Choroid plexus epithelial cell (primary cell): ENCODE measurements around the gene ATP7B.

ENCODE experiments used
- DNase-seq: peaks from one replicate; pipeline ENCODE4 v3.0.0-alpha.2; 2010; ENCODE audit warnings: low read depth
- H3K4me3 ChIP-seq: 2 replicates; pipeline ENCODE4 v1.5.1; 2011; ENCODE audit warnings: low read depth, mild to moderate bottlenecking, control low read depth, low read length, moderate library complexity
- TF ChIP-seq, protein P1 (sequence below): conservative IDR thresholded peaks from 2 replicates; pipeline ENCODE4 v1.5.1; 2011; ENCODE audit warnings: low read depth, mild to moderate bottlenecking, control low read depth, inconsistent platforms, low read length, moderate library complexity

ATP7B gene

GRCh38 chr13:52006523-52007245 lies 4.6 kb downstream of the ATP7B start:
- TF ChIP-seq, protein P1, sequence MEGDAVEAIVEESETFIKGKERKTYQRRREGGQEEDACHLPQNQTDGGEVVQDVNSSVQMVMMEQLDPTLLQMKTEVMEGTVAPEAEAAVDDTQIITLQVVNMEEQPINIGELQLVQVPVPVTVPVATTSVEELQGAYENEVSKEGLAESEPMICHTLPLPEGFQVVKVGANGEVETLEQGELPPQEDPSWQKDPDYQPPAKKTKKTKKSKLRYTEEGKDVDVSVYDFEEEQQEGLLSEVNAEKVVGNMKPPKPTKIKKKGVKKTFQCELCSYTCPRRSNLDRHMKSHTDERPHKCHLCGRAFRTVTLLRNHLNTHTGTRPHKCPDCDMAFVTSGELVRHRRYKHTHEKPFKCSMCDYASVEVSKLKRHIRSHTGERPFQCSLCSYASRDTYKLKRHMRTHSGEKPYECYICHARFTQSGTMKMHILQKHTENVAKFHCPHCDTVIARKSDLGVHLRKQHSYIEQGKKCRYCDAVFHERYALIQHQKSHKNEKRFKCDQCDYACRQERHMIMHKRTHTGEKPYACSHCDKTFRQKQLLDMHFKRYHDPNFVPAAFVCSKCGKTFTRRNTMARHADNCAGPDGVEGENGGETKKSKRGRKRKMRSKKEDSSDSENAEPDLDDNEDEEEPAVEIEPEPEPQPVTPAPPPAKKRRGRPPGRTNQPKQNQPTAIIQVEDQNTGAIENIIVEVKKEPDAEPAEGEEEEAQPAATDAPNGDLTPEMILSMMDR = no peak
- H3K4me3 ChIP-seq = no peak overlapping the region
- peak; percentile 27 for DNase-seq

DNA sequence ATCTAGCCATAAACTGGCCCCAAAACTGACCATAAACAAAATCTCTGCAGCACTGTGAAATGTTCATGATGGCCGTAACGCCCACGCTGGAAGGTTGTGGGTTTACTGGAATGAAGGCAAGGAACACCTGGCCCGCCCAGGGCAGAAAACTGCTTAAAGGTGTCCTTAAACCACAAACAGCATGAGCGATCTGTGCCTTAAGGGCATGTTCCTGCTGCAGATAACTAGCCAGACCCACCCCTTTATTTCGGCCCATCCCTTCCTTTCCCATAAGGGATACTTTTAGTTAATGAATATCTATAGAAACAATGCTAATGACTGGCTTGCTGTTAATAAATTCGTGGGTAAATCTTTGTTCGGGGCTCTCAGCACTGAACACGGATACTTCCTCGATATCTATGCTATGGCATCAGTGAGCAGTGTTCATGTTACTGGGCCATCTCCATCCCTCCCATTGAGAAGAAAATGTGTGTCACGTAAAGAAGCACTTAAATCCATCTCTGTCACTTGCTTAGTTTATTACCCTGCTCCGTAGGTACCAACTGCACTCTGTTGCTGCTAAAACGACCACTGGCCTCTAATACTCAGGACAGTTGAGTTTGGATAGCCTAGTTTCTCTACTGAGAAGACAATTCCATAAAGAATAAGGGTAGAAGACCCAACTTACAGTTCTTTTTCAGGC lies 5.3 kb downstream of the ATP7B start:
- TF ChIP-seq, protein P1 = no peak
- DNase-seq = no peak
- no peak overlapping the region for H3K4me3 ChIP-seq

GRCh38 chr13:52004511-52005170 lies 6.6 kb downstream of the ATP7B start:
- TF ChIP-seq, protein P1 = no peak
- H3K4me3 ChIP-seq = no peak overlapping the region
- no peak for DNase-seq

GRCh38 chr13:52003541-52003940 lies 7.7 kb downstream of the ATP7B start:
- TF ChIP-seq, protein P1 = no peak
- DNase-seq = no peak
- H3K4me3 ChIP-seq = no peak overlapping the region

DNA sequence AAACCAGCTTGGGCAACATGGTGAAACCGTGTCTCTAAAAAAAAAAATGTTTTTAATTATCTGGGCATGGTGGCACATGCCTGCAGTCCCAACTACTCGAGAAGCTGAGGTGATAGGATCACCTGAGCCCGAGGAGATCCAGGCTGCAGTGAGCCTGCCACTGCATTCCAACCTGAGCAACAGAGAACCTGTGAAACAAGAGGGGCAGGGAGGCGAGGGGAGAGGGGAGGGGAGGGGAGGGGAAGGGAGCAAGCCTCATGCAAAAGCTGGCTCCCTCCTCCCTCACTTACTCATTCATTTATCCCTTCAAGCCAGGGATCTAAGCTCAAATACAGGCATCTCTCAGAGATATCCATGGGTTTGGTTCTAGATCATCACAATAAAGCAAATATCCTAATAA lies 8.9 kb downstream of the ATP7B start:
- H3K4me3 ChIP-seq = no peak overlapping the region
- DNase-seq = no peak
- TF ChIP-seq, protein P1 = no peak

DNA sequence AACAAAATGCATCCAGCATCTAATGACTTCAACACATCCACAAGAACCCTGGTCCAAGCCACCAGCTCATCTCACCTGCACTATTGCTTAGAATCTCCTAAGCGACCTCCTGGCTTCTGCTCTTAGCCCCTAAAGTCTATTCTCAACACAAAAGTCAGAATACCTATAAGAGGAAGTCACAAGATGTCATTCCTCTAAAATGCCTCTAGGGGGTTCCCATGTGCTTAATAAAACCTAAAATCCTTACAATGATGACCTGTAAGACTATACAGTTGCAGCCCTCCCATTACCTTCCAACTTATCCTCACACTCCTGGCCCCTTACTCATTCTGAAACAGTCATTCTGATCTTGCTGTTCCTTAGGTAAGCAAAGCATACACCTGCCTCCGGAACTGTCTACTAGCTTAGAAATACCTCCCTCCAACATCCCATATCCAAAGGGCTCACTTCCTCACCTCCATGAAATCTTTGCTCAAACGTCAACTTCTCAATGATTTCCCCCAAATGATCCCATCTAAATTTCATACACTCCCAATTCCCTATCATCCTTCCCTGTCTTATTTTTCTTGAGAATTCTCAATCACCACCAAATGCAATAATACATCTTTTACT lies 10.0 kb downstream of the ATP7B start:
- peak; percentile 71 for DNase-seq
- TF ChIP-seq, protein P1 = peak; percentile 64
- H3K4me3 ChIP-seq = no peak overlapping the region
